RWPE1 (cell line): Measurements from ENCODE around the gene PPP2R2B.

Experiments
- CTCF ChIA-PET: fragments of 350-600 bp; sonication (Branson Sonifier 250); formaldehyde crosslinking; extraction: SDS; loops from one replicate; lab custom pipeline; 2021; lab: Yijun Ruan, JAX
- POLR2A ChIA-PET: fragments of 400-600 bp; formaldehyde crosslinking; extraction: SDS; loops from one replicate; lab custom pipeline; 2020; ENCODE audit warnings: antibody characterized with exemption; ENCODE audit not compliant: low non-redundant PET; lab: Yijun Ruan, JAX
- DNase-seq: peaks from one replicate; pipeline ENCODE4 v3.0.0; 2012; ENCODE audit warnings: low spot score
- H3K27ac ChIP-seq: fragments of 450-650 bp; 2 replicates; pipeline ENCODE4 v1.5.1; 2017
- CTCF ChIP-seq: fragments of 450-650 bp; conservative IDR thresholded peaks from 2 replicates; pipeline ENCODE4 v1.5.1; 2017; ENCODE audit warnings: low read depth, mild to moderate bottlenecking

PPP2R2B gene

GRCh38 chr5:146706321-146706972 lies 172.1 kb downstream of the PPP2R2B start:
- no peak for DNase-seq

GRCh38 chr5:146704949-146705665 lies 173.4 kb downstream of the PPP2R2B start:
- H3K27ac ChIP-seq, result no peak overlapping the region
- ChIA-PET CTCF (no interaction called here), POLR2A (no interaction called here)
- no peak for TF ChIP-seq CTCF
- DNase-seq, result no peak

More at GRCh38 chr5:146706321-146706972, 172.1 kb downstream of the PPP2R2B start:
- no peak overlapping the region for H3K27ac ChIP-seq
- CTCF ChIA-PET, result interaction anchor here (1.2 kb wide), 1 partner anchor 164 kb away, joined by 7 read pairs; no protein-coding TSS in a partner anchor
- no peak for TF ChIP-seq CTCF
- POLR2A ChIA-PET, result interaction anchor here (0.7 kb wide), 1 partner anchor 15 kb away, joined by 4 read pairs; no protein-coding TSS in a partner anchor

GRCh38 chr5:146703899-146704298 lies 174.7 kb downstream of the PPP2R2B start:
- POLR2A ChIA-PET, result no interaction called here
- no peak for TF ChIP-seq CTCF
- CTCF ChIA-PET, result no interaction called here
- no peak overlapping the region for H3K27ac ChIP-seq
- DNase-seq, result peak; percentile 86

GRCh38 chr5:146703499-146703898 lies 175.1 kb downstream of the PPP2R2B start:
- no peak overlapping the region for H3K27ac ChIP-seq
- CTCF ChIA-PET, result no interaction called here
- POLR2A ChIA-PET, result no interaction called here

GRCh38 chr5:146699664-146700418 lies 178.7 kb downstream of the PPP2R2B start:
- ChIA-PET POLR2A (no interaction called here), CTCF (interaction anchor here (0.6 kb wide), 2 partner anchors 27 to 266 kb away, joined by 3 to 4 read pairs; no protein-coding TSS in a partner anchor)
- no peak for DNase-seq
- no peak for TF ChIP-seq CTCF
- H3K27ac ChIP-seq, result no peak overlapping the region

More at GRCh38 chr5:146703499-146703898, 175.1 kb downstream of the PPP2R2B start:
- no peak for TF ChIP-seq CTCF
- DNase-seq, result peak; percentile 43

- ChIA-PET POLR2A (no interaction called here), CTCF (interaction anchor here (0.6 kb wide), 1 partner anchor 267 kb away, joined by 4 read pairs; no protein-coding TSS in a partner anchor)
- H3K27ac ChIP-seq, result no peak overlapping the region
- no peak for TF ChIP-seq CTCF
- DNase-seq, result no peak
Observed at GRCh38 chr5:146699138-146699537, 179.4 kb downstream of the PPP2R2B start.
